HEK293 (cell line): Measurements from ENCODE around the gene SLC7A14.

Experiments
- CTCF ChIP-seq: fragments of 450-650 bp; formaldehyde crosslinking; IDR thresholded peaks from 2 replicates; pipeline ENCODE4 v1.5.1; 2016; ENCODE audit warnings: missing biosample characterization, missing genetic modification characterization
- PRDM1 ChIP-seq: fragments of 450-650 bp; formaldehyde crosslinking; IDR thresholded peaks from 2 replicates; pipeline ENCODE4; 2016; ENCODE audit warnings: missing biosample characterization, missing genetic modification characterization
- REST ChIP-seq: fragments of 450-650 bp; formaldehyde crosslinking; IDR thresholded peaks from 2 replicates; pipeline ENCODE4 v1.5.1; 2016; ENCODE audit warnings: missing biosample characterization, missing genetic modification characterization
- SP7 ChIP-seq: fragments of 450-650 bp; formaldehyde crosslinking; IDR thresholded peaks from 2 replicates; pipeline ENCODE4 v1.5.1; 2016; ENCODE audit warnings: missing biosample characterization, missing genetic modification characterization
- ZBTB21 ChIP-seq: fragments of 450-650 bp; formaldehyde crosslinking; IDR thresholded peaks from 2 replicates; pipeline ENCODE4 v1.5.1; 2017; ENCODE audit warnings: missing biosample characterization, missing genetic modification characterization
- ZNF175 ChIP-seq: fragments of 450-650 bp; formaldehyde crosslinking; IDR thresholded peaks from 2 replicates; pipeline ENCODE4 v1.5.1; 2016; ENCODE audit warnings: missing biosample characterization, missing genetic modification characterization
- ZNF274 ChIP-seq, 2 experiments: fragments of 200-500 bp in 1 of 2; fragments of 450-650 bp in 1 of 2; sonication (Bioruptor generic) in 1 of 2; formaldehyde crosslinking in 1 of 2; IDR thresholded peaks; 2 replicates each; pipeline versions ENCODE4 v1.5.1 to v1.6.1; 2014 to 2016; ENCODE audit warnings: borderline replicate concordance in 1 of 2, inconsistent platforms in 1 of 2, low read length in 1 of 2, missing biosample characterization in 1 of 2, missing genetic modification characterization in 1 of 2
- ZNF768 ChIP-seq: fragments of 450-650 bp; formaldehyde crosslinking; IDR thresholded peaks from 2 replicates; pipeline ENCODE4 v1.5.1; 2018; ENCODE audit warnings: missing biosample characterization, mild to moderate bottlenecking, missing genetic modification characterization
- TF ChIP-seq, protein P1 (sequence below): fragments of 450-650 bp; formaldehyde crosslinking; optimal IDR thresholded peaks from 2 replicates; pipeline ENCODE3; 2016; ENCODE audit warnings: missing biosample characterization, mild to moderate bottlenecking, missing genetic modification characterization
- TF ChIP-seq, protein P2 (sequence below): fragments of 450-650 bp; formaldehyde crosslinking; IDR thresholded peaks from 2 replicates; pipeline ENCODE4 v1.5.1; 2017; ENCODE audit warnings: missing biosample characterization, missing genetic modification characterization
- TF ChIP-seq, protein P3 (sequence below): fragments of 450-650 bp; formaldehyde crosslinking; IDR thresholded peaks from 2 replicates; pipeline ENCODE4 v1.5.1; 2016; ENCODE audit warnings: missing biosample characterization, missing genetic modification characterization, low read depth

DNA sequence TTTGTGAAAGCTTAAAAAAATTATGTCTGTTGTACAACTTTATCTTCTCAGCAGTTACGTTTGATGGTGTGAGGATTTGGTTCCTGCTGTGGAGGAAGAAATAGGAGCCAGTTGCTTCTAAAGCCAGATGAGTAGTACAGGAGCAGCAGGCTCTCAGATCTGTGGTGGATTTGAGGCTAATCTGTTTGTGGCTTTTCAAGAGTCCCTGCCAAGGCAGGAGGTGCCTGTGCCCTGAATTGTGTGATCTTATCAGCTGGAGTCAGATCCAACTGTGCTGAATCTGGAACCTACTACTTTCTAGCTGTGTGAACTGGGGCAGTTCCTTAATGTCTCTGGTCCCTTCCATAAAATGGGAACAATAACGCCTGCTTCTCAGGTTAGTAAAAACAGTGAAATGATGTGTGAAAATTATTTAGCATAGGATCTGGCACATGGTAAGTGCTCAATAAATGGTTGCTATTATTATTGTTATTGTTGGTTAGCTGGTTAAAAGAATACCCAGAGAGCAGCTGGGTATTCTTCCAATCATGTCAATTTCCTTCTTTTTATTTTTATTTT, 159.6 kb downstream of the SLC7A14 start:
- no peak for TF ChIP-seq CTCF
- TF ChIP-seq, protein P1, sequence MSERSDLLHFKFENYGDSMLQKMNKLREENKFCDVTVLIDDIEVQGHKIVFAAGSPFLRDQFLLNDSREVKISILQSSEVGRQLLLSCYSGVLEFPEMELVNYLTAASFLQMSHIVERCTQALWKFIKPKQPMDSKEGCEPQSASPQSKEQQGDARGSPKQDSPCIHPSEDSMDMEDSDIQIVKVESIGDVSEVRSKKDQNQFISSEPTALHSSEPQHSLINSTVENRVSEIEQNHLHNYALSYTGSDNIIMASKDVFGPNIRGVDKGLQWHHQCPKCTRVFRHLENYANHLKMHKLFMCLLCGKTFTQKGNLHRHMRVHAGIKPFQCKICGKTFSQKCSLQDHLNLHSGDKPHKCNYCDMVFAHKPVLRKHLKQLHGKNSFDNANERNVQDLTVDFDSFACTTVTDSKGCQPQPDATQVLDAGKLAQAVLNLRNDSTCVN (tag by site-specific recombination), result no peak
- TF ChIP-seq, protein P2, sequence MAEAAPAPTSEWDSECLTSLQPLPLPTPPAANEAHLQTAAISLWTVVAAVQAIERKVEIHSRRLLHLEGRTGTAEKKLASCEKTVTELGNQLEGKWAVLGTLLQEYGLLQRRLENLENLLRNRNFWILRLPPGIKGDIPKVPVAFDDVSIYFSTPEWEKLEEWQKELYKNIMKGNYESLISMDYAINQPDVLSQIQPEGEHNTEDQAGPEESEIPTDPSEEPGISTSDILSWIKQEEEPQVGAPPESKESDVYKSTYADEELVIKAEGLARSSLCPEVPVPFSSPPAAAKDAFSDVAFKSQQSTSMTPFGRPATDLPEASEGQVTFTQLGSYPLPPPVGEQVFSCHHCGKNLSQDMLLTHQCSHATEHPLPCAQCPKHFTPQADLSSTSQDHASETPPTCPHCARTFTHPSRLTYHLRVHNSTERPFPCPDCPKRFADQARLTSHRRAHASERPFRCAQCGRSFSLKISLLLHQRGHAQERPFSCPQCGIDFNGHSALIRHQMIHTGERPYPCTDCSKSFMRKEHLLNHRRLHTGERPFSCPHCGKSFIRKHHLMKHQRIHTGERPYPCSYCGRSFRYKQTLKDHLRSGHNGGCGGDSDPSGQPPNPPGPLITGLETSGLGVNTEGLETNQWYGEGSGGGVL (tag by site-specific recombination), result no peak
- TF ChIP-seq ZBTB21 (tag by site-specific recombination), result no peak
- no peak for TF ChIP-seq ZNF175 (tag by site-specific recombination)
- no peak for TF ChIP-seq SP7 (tag by site-specific recombination)
- TF ChIP-seq, protein P3, sequence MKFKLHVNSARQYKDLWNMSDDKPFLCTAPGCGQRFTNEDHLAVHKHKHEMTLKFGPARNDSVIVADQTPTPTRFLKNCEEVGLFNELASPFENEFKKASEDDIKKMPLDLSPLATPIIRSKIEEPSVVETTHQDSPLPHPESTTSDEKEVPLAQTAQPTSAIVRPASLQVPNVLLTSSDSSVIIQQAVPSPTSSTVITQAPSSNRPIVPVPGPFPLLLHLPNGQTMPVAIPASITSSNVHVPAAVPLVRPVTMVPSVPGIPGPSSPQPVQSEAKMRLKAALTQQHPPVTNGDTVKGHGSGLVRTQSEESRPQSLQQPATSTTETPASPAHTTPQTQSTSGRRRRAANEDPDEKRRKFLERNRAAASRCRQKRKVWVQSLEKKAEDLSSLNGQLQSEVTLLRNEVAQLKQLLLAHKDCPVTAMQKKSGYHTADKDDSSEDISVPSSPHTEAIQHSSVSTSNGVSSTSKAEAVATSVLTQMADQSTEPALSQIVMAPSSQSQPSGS, result no peak
- no peak for TF ChIP-seq ZNF768
- TF ChIP-seq PRDM1 (tag by site-specific recombination), result no peak
- TF ChIP-seq ZNF274 (IDR thresholded peaks at IDR 0.05; ENCODE audit: low read length), result no peak
- no peak for TF ChIP-seq ZNF274 (tag by site-specific recombination; IDR thresholded peaks at IDR 0.05; ENCODE audit: borderline replicate concordance)
- TF ChIP-seq REST (tag by site-specific recombination), result no peak
